Activated effector memory CD4-positive, alpha-beta T cell treated with anti-CD3 and anti-CD28 coated beads, Interleukin-2, amount 50 U/mL, for 16 hours (primary cell): ENCODE measurements around the gene RPGRIP1.

Experiments used
- DNase-seq: peaks from one replicate; pipeline ENCODE4 v3.0.0-alpha.2; 2020

RPGRIP1 gene

DNA sequence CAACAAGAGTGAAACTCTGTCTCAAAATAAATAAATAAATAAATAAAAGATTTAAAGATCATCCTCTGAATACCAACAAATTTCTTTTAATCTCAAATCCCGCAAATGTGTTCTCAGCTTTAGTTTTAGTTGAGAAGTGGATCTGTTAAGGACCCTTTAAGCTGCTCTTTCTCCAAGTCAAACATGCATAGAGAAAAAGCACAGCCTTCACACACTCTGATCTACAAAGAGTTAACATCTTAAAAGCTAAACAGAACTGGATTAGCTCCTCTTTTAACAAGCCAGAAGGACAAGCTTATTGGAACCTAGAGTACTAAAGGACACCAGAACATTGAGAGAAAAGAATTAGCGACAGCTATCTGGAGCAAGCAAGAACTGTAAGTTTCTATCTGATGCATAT is at the start of gene RPGRIP1:
TSS of gene RPGRIP1 (plus strand) at position 301 of the 400 bp plus-strand sequence. CDS start 7,894 bp downstream, outside the sequence.
- DNase-seq = no peak

DNA sequence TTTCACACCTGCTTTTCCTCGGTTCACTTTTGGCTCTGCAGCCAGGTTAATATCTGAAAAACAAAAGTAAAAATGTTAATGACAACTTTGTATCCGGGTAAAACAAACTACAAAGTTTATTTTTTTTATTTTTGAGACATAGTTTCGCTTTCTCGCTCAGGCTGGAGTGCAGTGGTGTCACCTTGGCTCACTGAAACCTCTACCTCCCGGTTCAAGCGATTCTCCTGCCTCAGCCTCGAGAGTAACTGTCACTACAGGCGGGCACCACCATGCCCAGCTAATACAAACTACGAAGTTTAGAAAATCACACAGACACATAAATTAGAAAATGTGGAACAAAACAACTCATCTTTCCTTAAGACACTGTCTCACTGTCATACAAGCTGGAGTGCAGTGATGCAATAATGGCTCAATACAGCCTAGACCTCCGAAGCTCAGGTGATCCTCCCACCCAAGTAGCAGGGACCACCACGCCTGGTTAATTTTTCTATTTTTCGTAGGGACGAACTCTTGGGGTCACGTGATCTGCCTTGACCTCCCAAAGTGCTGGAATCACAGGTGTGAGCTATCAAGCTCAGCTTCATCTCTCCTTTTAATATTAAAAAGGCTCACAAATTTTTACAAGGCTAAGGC is 48.7 kb upstream of the RPGRIP1 start:
- peak; percentile 75 for DNase-seq

DNA sequence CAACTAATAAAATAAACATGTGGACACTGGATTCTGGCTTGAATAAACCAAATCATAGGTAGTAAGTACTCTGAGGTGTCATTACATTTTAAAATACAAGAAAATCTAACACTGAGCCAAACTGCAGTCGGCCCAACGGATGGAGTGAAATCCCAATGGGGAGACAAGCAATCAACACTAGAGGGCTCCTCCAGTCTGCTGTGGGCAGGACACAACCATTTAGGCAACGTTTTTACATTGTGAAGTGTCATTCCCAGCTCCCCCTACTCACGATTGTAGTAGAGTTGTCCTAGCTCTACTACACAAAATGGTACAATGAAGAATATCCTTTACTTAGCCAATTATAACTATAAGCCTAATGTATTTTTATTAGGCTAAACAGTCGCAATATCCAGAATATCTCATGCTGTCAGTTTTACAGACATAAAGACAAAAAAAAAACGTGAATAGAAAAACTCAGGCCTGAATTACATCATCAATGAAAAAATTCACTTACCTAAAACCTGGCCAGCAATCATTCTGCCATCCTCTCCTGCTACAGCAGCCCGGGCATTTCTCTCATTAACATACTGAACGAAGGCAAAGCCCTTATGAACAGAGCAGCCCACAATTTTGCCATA is 46.3 kb upstream of the RPGRIP1 start:
- no peak for DNase-seq

DNA sequence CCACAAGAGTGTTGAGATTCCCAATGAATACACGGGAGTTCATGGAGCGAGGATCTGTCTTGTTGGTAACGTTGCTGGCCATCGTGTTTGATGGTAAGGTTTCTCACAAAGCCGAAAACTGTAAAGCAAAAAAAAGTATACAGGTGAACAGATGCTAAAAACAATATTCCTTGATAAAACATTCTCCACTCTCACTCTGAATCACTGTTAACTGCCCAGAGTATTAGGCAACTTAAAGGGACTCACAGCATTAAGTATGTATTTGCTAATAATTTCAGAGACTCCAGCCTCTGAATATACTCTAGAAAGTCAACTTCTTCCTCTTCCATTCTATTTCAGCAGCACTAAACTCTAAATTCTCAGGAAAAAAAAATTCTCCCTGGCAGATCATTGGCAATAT is 45.8 kb upstream of the RPGRIP1 start:
- DNase-seq = no peak

DNA sequence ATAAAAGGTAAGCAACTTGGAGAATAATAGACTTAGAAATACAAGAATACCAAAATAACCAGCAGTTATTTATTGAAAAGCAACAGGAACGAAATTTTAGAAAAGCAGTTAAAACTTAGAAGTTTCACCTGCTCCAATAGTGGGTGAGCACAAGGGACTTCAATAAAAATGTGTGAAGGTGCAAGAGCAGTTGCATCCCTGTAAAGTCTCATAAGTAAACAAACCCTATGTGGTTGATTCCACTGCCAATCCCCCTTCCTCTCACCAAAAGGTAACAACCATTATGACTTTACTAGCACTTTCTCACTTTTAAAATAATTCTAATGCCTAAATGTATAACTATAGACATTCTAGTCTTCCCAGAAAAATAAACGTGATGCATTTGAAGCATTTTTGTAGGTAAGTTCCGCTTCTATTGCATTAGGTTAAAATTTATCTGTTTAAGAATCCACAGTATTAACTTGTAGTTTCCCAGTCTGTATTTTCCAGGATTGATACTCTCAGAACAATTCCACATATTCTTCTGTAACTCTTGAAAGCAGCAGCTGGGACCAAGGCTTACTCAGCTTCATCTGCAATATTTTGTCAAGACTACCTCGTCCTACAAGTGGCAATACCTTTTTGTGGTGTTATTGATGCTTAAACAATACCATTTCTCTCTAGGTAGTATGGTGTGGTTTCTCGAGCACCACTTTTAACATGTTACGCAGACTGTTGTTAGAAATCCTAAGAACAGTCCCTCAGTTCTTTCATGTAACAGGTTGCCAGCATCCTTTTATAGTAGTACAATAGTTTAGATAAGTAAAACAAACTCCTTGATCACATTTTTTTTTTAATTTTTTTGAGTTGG is 42.7 kb upstream of the RPGRIP1 start:
- no peak for DNase-seq

DNA sequence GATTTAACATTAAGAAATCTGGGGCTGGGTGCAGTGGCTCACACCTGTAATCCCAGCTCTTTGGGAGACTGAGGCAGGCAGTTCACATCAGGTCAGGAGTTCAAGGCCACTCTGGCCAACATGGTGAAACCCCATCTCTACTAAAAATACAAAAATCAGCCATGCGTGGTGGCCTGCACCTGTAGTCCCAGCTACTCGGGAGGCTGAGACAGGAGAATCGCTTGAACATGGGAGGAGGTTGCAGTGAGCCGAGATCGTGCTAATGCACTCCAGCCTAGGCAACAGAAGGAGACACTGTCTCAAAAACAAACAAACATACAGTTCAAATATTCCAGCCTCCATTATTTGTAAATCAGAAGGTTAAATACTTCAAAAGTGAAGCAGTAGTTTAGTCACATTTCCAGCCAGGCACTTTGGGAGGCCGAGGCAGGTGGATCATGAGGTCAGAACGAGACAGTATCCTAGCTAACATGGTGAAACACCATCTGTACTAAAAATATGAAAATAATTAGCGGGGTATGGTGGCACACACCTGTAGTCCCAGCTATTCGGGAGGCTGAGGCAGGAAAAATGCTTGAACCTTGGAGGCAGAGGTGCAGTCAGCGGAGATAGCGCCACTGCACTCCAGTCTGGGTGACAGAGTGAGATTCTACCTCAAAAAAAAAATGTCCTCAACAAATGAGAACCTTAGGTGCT is 40.9 kb upstream of the RPGRIP1 start:
- no peak for DNase-seq

DNA sequence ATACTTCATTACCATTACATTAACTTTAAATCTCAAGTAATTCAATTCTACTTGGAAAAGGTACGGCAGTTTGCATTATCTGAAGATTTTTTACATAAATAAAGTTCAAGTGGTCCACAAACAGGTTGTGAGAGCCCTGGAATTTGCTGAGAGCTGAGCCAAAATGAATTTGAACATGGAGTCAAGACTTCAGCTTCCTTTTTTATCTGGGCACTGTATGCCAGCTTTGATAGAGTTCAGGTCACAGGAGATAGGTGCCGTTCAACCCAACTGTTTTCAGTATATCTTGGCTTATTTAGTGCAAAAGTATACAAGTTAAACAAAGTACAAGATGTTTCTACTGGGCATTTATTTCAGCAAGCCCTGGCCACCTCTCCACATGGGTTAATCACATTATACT is 39.5 kb upstream of the RPGRIP1 start:
- DNase-seq = no peak

DNA sequence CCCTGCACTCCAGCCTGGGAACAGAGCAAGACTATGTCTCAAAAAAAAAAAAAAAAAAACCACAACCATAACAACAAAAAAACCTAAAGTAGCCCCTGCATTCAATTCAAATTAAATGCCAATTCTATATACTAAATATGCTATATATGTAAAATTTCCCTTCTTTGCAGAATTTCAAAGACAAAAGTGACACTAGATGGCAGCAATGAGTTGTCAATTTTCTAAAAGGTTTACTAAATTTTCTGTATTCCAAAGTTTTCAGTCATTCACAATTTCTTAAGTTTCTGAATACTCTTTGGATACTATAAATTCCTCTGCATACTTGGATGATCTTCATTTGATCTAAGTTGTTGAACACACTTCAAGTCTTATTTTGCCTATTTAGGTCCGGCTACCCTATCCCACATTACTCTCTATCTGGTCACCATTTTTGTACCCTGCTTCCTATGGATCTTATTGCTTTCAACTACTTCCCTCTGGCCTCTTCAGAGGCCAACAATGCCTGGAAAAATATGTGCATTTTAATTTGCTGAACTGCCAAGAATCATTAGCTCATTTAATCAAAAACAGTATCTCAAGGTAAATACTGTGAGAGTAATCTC is 38.6 kb upstream of the RPGRIP1 start:
- DNase-seq = no peak

DNA sequence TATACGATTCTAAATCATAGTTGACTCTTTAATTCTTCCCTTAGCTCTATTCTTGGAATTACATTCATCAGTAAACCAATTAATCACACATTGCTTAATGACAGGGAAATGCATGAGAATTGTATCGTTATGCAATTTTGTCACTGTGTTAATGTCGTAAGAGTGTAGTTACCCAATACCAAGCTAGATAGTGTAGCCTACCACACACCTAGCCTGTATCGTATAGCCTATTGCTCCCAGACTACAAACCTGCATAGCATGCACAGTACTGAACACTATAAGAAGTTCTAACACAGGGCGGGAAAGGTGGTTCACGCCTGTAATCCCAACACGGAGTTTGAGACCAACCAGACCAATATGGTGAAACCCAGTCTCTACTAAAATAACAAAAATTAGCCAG is 35.3 kb upstream of the RPGRIP1 start:
- no peak for DNase-seq

DNA sequence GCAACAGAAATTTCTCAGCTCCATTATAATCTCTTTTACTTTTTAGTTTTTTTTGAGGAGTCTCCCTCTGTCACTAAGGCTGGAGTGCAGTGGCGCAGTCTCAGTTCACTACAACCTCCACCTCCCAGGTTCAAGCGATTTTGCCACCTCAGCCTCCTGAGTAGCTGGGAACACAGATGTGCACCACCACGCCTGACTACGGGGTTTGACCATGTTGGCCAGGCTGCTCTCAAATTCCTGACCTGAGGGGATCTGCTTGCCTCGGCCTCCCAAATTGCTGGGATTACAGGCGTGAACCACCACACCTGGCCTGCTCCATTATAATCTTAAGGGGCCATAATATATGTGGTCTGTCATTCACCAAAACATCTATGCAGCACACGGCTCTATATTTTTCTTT is 34.1 kb upstream of the RPGRIP1 start:
- DNase-seq = no peak

DNA sequence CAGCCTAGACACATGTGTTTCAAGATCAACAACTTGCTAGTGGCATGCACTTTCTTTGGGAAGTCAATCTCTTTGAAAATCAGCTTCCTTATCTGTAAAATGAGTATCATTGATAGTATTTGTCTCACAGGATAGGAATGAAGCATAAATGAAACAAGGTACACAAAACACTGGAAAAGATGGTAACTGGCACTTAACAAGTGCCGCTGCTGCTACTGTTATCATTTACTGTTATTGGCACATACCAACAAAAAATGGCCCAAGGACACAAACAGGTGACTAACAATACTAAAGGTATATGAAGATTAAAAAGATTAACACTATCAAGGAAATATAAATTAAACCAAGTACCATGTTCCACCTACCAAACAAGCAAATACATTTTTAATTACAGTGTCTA is 31.5 kb upstream of the RPGRIP1 start:
- no peak for DNase-seq

DNA sequence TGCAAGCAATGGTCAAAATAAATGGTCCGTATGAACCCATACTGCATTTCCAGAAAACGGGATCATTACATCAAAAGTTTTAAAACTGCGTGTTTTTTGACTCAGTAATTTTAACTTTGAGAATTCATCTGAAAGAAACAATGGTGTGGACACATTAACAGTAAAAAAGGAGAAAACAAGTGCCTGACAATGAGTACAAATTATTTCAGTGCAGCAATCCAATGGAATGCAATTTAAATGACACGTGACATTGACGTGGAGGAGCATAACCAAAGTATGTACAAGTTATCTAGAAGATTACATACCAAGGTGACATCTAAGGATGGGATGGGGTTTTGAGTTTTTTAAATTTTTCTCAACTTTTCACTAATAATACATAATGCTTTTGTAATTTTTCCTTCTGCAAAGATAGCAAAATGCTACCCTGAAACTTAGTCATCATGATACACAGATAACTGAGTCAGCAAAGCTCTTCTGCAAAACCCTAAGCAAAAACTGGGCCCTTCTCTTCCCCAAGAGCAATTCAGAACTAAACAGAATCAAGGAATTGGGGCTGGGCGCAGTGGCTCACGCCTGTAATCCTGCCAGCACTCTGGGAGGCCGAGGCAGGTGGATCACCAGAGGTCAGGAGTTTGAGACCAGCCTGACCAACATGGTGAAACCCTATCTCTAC is 31.0 kb upstream of the RPGRIP1 start:
- no peak for DNase-seq

DNA sequence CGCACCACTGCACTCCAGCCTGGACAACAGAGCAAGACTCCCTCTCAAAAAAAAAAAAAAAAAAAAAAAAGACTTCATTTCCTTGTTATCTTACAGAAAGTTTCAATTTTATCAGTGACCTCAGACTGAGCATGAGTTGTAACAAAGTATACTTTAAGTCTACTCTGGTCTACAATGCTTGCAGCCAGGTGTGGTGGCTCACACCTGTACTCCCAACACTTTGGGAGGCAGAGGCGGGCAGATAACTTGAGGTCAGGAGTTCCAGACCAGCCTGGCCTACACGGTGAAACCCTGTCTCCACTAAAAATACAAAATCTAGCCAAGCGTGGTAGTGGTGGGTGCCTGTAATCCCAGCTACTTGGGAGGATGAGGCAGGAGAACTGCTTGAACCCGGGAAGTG is 28.7 kb upstream of the RPGRIP1 start:
- DNase-seq = no peak

DNA sequence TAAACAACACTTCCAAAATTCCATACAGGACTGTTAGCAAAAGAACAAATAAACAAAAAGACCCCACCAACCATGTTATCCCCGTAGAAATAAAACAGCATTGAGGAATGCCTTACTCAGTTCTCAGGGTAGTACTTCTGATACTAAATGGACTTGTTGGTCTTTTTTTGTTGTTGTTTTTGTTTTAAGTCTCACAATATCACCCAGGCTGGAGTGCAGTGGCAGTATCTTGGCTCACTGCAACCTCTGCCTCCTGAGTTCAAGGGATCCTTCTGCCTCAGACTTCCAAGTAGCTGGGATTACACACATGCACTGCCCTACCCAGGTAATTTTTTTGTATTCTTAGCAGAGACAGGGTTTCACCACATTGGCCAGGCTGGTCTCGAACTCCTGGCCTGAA is 27.7 kb upstream of the RPGRIP1 start:
- no peak for DNase-seq

DNA sequence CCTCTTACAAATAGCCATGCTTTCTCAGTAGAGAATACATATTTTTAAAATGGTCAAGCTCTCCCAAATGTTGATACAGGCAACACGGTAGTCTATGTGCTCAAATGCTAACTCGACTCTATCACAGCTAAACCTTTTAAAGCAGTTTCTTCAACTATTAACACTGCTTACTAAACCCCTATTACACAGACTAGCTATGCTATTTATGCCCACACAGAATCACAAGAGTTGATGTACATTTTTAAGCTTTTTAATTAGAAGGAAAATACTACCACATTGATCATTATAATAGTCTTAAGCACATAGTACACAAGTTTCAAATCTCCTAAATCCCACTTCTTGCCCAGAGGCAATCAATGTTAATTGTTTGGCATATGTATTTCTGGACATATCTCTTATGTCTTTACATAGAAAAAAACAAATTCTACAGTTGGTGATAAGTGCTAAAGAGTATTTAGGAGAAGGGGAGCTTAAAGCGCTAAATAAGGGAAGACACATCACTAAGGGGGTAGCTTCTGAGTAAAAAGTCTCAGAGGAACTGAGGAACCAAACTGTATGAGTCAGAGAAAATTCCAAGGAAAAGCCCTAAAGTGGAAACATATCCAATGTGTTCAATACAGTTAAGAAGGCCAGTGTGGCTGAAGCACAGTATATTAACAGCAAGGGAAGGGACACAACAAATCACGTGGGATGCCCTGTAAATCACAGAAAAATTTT is 24.3 kb upstream of the RPGRIP1 start:
- no peak for DNase-seq

DNA sequence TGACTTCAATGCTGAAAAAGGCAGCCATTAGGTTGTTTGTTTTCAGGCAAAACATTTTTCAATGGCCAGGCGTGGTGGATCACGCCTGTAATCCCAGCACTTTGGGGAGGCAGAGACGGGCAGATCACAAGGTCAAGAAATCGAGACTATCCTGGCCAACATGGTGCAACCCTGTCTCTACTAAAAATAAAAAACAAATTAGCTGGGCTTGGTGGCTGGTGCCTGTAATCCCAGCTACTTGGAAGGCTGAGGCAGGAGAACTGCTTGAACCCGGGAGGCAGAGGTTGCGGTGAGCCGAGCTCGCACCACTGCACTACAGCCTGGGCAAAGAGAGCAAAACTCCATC is 23.8 kb upstream of the RPGRIP1 start:
- peak; percentile 50 for DNase-seq

DNA sequence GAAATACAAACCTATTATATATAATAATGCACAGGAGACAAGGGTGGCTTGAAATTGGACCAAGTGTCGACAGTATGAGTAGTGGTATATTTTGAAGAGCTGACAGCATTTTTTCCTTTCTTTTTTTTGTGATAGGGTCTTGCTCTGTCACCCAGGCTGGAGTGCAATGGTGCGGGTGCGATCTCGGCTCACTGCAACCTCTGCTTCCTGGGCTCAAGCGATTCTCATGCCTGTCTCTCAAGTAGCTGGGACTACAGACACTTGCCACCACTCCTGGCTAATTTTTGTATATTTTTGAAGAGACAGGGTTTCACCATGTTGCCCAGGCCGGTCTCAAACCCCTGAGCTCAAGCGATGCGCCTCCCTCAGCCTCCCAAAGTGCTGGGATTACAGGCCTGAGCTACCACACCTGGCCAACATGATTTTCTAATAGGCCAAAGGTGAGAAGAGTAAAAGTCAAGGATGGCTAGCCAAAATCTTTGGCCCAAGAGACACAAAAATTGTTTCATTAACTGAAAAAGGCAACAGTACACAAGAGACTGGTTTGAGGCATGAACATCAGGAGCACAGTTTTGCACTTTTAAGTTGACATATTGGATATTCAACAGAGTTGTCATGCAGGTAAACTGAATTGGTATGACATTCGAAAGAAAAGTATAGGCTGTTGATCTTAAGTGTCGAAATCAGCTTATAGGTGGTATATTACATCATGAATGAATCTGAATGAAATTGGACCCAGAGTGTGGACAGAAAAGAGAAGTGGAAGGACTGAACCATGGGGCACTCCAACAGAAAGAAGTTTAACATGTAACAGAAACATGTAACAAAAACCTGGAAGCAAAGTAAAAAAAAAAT is 23.1 kb upstream of the RPGRIP1 start:
- peak; percentile 61 for DNase-seq

DNA sequence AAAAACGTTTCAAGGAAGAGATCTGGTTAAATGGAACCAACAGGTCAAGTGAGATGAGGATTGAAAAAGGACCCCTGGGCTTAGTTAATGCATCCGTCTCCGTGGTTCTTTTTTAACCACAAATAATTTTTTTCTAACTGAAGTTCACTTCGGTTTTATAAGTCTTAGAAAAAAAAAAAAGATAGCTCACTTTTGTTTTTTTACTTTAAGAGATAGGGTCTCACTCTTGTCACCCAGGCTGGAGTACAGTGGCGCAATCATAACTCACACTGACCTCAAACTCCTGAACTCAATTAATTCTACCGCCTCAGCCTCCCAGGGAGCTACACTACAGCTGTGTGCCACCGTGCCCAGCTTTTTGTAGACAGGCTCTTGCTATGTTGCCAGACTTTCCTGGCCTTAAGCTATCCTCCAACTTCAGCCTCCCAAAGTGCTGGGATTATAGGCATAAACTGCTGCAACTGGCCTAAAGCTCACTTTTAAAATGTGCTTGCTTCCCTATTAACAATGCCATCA is 22.4 kb upstream of the RPGRIP1 start:
- DNase-seq = peak; percentile 63

DNA sequence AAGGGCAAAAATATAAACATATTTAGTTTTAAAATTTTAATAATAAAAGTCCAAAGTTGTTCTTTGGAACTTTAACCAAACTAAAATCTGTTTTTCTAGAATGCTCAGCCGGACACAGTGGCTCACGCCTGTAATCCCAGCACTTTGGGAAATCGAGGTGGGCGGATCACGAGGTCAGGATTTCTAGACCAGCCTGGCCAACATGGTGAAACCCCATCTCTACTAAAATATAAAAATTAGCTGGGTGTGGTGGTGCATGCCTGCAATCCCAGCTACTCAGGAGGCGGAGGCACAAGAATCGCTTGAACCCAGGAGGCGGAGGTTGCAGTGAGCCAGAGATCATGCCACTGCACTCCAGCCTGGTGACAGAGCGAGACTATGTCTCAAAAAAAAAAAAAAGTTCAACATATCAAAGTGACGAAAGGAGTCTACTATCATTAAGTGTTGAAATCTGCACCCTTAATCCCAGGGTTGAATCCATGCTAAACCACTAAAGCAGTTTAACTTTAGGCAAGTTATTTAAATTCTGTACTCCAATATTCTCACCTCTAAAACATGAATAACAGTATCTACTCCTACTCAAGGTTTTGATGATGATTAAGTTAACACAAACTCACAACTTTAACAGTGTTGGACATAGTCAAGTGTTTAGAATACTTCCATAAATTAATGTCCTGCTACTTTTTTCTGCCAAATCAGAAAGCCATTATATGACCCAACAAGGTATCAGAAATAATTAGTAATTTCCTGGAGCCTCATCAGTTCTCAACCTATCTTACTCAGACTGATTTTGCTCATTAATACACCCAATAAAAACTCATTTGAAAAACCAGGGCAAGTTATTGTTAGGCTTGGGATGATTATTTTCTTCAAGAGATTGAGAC is 21.6 kb upstream of the RPGRIP1 start:
- DNase-seq = peak; percentile 58
